HG03469 (cell line): ENCODE measurements around the gene COPG1.

Experiments
- ATAC-seq: cut with Tn5 transposase; IDR thresholded peaks from one replicate; pipeline ENCODE4 v1.9.1; 2021; ENCODE audit warnings: mild to moderate bottlenecking, moderate library complexity, moderate number of reproducible peaks; ENCODE audit not compliant: unreplicated experiment

COPG1 gene

DNA sequence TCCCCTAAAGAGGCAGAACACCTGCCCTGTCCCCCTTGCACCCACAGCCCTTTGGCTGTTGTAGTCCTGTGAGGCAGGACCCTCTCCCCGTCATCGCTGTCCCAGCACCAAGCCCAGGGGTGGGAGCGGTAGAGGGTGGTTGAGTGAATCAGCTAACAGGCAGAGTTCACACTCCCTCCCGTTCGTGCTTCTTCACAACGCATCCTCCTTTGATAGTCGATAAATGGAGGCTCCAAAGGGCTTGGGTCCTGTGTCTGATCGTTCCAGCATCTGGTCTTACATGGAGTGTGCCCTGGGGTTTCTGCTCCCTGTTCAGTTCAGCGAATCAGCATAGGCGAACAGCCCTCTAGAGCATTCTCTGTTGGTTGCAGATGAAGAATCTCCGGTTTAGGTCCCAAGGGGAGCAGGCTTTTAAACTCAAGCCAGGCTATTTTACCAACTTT, 28.4 kb downstream of the COPG1 start:
- no peak for ATAC-seq

GRCh38 chr3:129278439-129278965, 29.1 kb downstream of the COPG1 start, which contains the start of gene HMCES:
TSS of gene HMCES (plus strand) at chr3:129278870. CDS start at chr3:129279733, 863 bp downstream.
- no peak for ATAC-seq

DNA sequence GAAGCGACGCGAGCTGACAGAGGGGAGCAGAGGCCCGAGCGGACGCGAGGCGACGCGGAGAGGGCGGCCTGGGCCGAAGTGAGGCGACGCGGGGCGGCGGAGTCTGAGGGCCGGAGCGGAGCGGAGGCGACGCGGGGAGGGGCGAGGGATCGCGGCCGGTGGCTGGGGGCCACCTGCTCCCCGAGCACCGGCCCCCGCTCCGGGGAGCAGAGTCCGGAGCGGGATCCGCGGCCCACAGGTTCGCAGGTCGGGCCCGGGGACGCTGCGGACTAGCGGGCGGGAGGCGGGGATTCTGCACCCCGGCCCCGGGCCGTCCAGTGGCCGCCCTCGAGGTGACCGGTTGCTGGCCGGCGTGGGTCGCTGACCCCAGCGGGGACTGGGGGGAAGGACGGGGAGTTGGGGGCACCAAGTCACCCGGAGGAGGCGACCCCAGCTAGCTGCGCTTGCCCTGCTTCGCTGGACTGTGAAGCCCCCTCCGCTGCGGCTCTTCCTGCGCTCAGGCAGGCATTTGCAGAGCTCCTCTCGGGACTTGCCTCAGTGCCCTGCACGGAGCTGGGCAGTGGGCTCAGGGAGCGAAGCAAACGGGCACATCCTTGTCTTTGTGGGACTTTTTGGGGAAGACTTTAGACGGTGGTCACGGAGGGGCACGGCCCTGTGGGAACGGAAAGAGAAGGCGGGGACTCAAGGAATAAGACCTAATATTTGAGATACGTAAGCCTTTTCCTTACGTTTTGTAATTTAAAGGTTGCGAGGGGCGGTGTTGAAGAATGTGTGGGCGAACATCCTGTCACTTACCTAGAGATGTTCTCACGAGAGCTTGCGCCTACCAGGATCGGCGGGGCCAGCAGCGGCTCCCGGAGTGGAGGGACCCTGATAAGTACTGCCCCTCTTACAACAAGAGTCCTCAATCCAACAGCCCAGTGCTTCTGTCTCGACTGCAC, 29.8 kb downstream of the COPG1 start:
- no peak for ATAC-seq

DNA sequence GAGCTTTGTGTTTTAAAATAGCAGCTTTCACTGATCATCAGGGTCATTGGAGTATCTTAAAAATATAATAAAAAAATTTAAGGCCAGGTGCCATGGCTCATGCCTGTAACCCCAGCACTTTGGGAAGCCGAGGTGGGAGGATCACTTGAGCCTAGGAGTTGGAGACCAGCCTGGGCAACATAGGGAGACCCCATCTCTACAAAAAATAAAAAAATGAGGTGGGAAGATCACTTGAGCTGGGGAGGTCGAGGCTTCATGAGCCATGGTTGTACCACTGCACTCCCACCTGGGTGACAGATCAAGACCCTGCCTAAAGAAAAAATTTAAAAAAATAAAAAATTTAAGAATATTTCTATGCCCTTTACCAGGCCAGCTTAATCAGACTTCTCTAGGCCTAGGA, 30.8 kb downstream of the COPG1 start:
- ATAC-seq, result no peak

DNA sequence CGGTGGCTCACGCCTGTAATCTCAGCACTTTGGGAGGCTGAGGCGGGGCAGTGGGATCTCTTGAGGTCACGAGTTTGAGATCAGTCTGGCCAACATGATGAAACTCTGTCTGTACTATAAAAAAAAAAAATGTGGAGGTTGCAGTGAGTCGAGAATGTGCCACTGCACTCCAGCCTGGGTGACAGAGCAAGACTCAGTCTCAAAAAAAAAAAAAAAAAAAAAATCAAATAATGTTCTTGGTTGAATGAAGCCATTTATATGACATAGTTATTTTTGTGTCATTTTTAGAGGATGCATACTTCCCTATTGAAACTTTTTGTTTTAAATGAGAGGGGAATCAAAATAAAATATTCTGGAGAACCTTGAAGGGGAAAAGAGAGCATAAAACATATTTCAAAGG, 32.3 kb downstream of the COPG1 start:
- no peak for ATAC-seq

- ATAC-seq, result peak; percentile 83
Measured at GRCh38 chr3:129282727-129283327, 33.4 kb downstream of the COPG1 start.

GRCh38 chr3:129286081-129286480, 36.7 kb downstream of the COPG1 start:
- ATAC-seq, result no peak

GRCh38 chr3:129288446-129288845, 39.0 kb downstream of the COPG1 start:
- ATAC-seq, result no peak

GRCh38 chr3:129289201-129289921, 40.0 kb downstream of the COPG1 start:
- ATAC-seq, result no peak

GRCh38 chr3:129291236-129291886, 42.0 kb downstream of the COPG1 start:
- no peak for ATAC-seq

- no peak for ATAC-seq
Measured at GRCh38 chr3:129295286-129295685, 45.9 kb downstream of the COPG1 start.

DNA sequence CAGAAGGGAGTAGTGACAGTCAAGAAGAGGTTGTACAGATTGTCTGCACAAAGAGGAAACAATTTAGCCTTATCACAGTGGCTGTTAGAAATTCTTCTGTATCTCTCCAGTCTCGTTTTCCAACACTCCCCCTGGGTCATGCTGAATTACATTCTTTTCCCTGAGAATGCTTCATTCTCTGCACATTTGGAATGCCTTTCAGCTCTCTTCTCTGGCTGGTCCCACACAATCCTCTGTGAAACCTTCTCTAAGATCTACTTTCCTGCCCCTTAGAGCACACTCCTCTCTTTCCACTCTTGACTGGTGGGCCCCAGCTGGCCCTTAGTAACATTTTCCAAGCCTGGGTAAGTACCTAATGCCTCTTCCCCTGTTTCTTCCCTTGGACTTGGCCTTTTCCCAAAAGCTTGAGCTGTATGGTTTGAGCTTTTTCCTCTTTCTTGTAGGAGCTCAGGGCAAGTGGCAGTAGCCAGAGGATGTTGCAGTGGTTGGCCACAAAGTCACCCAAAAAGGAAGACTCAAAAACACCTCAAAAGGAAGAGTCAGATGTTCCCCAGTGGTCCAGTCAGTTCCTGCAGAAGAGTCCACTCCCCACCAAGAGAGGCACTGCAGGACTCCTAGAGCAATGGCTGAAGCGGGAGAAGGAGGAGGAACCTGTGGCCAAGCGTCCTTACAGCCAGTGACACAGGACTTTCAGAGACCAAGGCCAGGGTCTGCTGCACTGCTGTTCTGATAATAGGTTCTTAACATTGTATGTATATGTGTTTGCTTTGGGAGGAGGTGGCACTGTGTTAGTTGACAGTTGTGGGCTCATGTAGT, 54.9 kb downstream of the COPG1 start:
- no peak for ATAC-seq

DNA sequence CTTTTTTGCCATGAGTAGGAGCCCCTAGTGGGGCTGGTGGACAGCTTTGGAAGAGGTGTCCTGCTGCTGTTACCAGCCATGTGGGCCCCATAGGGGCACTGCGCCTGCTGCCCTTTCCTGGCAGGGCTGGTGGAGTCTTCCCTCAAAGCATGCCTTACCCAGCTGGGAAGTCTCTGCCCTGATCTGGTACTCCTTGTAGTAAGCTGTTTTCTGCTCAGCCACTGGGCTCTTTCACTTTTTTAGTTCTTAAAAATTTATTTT, 55.5 kb downstream of the COPG1 start:
- no peak for ATAC-seq

DNA sequence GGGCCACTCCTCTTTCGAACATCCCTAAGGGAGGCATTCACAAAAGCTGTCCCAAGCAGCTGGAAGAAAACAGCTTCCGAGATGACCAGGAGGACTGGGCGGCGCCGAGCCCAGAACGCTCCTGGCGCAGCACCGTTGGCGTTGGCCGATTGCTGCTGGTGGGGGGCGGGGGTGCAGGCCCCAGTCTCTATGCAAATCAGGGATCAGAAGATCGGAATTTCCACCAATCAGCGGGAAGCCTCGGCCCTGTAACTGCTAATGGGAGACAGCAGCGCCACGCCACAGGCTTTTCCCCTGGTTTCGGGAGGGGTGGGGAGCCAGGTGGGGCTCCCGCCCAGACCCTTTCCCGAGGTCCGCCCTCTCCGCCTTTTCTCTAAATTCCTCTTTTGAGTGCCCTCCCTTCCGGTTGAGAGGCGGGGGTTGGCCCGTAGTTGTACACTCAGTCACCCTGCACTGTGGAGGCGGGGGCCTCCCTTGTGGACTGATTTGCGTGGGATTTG, 56.2 kb downstream of the COPG1 start:
- ATAC-seq, result no peak

DNA sequence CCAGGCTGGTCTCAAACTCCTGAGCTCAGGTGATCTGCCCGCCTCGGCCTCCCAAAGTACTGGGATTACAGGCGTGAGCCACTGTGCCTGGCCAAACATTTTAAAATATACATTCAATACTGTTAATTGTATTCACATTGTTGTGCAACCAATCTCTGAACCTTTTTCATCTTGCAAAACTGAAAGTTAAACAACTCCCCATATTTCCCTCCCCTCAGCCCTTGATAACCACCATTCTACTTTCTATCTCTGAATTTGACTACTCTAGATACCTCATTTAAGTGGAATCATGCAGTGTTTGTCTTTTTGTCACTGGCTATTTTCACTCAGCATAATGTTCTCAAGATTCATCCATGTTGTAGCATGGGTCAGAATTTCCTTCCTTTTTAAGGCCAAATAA, 59.2 kb downstream of the COPG1 start:
- ATAC-seq, result no peak

DNA sequence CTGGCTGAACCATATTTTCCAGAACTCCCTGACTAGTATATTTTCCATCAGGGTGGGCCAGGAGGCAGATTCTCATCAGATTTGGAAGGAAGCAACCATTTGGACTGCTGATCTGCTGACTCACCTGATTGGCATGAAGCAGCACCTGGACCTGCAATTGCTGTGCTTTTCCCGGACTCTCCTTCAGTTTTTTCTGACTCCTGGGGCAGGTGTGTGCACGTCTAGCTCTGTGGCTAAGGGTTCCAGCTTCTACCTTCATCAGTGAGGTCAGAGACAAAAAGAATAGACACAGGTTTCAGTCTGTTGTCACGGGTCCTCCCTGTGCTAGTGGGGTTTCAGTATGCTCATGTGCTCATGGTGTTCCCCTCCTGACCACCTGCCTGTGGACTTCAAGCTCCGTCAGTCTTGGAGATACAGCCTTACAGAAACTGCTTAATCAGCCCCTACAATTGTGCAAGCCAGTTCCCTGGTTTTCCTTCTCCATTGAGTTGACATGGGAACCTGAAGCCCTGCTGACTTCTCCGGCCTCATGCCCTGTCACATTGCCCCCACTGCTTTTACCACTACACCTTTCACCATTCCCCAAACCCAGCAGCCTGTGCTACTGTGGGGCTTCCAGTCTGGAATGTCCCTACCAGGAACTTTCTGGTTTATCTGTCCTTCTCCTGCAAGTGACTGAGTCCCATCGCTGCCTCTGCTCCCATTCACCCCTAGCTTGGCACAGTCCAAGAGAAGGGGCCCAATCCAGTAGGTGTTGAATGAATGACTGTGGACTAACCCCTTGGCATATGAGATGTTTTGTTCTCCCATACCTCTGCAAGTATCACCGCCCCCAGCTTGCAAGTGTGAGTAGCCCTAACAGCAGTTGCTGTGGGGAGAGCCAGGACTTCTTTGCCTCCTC, 61.0 kb downstream of the COPG1 start:
- ATAC-seq, result no peak

GRCh38 chr3:129311054-129311902, 61.9 kb downstream of the COPG1 start:
- no peak for ATAC-seq

DNA sequence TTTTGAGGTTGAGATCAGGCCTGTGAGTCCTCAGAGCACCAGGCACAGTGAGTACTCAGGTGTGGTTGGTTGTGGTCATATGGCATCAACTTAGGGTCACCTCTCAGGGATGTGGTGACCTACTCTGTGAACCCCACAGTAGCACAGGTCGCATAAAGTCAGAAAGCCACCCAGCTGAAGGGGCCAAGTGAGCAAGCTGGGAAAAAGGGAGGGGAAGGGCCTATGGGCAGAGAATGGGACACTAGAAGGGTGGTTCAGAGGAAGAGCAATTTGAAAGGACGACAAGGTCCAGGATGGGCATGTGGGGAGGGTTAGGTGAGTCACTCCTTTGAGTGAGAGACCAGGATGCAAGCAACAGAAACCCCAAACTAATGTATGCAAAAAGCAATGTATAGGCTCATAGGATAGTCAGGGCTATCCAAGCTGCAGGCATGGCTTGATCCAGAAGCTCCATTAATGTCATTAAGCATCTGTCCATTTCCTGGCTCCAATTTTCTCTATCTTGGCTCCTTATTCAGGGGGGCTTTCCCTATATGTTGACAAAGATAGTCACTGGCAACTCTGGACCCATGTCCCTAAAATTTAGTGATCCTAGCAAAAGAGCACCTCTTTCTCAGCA, 62.7 kb downstream of the COPG1 start:
- ATAC-seq, result no peak
